HepG2 (cell line): ENCODE measurements around the gene TPGS1. TPM values are rescaled to one million over a fixed set of nuclear protein-coding genes. Genes with fewer than 3 reads are reported as not detected.

Experiments
- ATF1 ChIP-seq: IDR thresholded peaks from 2 replicates; pipeline ENCODE4 v1.6.1; 2016; ENCODE audit warnings: mild to moderate bottlenecking, control low read depth
- CSRNP1 ChIP-seq: sonication (generic); formaldehyde crosslinking; IDR thresholded peaks from 2 replicates; pipeline ENCODE4 v1.8.1; 2023; ENCODE audit warnings: mild to moderate bottlenecking, missing genetic modification reagents
- MTERF4 ChIP-seq: sonication (generic); formaldehyde crosslinking; IDR thresholded peaks from 2 replicates; pipeline ENCODE4 v1.8.0; 2023; ENCODE audit warnings: mild to moderate bottlenecking, missing genetic modification reagents
- NCOA2 ChIP-seq: sonication (generic); formaldehyde crosslinking; IDR thresholded peaks from 2 replicates; pipeline ENCODE4 v1.8.0; 2022; ENCODE audit warnings: inconsistent platforms
- PCBP2 ChIP-seq: fragments of 200-400 bp; formaldehyde crosslinking; optimal IDR thresholded peaks from 2 replicates; pipeline ENCODE3; 2018; ENCODE audit warnings: low read length, low read depth; ENCODE audit not compliant: poor library complexity, severe bottlenecking
- PRMT3 ChIP-seq: sonication (generic); formaldehyde crosslinking; IDR thresholded peaks from 2 replicates; pipeline ENCODE4 v1.8.1; 2022; ENCODE audit warnings: low read depth, mild to moderate bottlenecking, moderate library complexity, missing genetic modification reagents, borderline replicate concordance
- WIZ ChIP-seq: sonication (generic); formaldehyde crosslinking; IDR thresholded peaks from 2 replicates; pipeline ENCODE4 v1.5.1; 2020; ENCODE audit warnings: mild to moderate bottlenecking, missing genetic modification reagents
- ZBED4 ChIP-seq: sonication (generic); formaldehyde crosslinking; IDR thresholded peaks from 2 replicates; pipeline ENCODE4 v1.4.0; 2020; ENCODE audit warnings: missing genetic modification reagents, borderline replicate concordance
- ZBTB44 ChIP-seq: sonication (generic); formaldehyde crosslinking; IDR thresholded peaks from 2 replicates; pipeline ENCODE4 v1.4.0; 2020; ENCODE audit warnings: missing genetic modification reagents
- ZKSCAN1 ChIP-seq: fragments of 150-350 bp; IDR thresholded peaks from 2 replicates; pipeline ENCODE4 v1.6.1; 2014; ENCODE audit warnings: low read length
- ZNF329 ChIP-seq: sonication (generic); formaldehyde crosslinking; IDR thresholded peaks from 2 replicates; pipeline ENCODE4 v1.9.0; 2021; ENCODE audit warnings: low read depth, mild to moderate bottlenecking, missing genetic modification reagents
- ZNF7 ChIP-seq: IDR thresholded peaks from 2 replicates; pipeline ENCODE4 v1.6.1; 2016; ENCODE audit warnings: missing biosample characterization, missing genetic modification reagents
- polyA plus RNA-seq, 8 experiments: library from polyadenylated mRNA; depleted of rRNA in 3 of 8; stranded (reverse) in 7 of 8; unstranded in 1 of 8; fragments of >200 nt; fragmentation: Illumina TruSeq in 4 of 8; extraction: Trizol in 4 of 8; gene quantifications; 2 replicates each; pipeline versions ENCODE4 v1.2.1 to v1.2.3, GENCODE V29; 2011 to 2016; ENCODE audit warnings: low read depth in 4 of 8, missing spikeins in 1 of 8, mixed read lengths in 1 of 8; ENCODE audit not compliant: insufficient read depth in 1 of 8
- total RNA-seq, 5 experiments: library from RNA; depleted of rRNA; stranded (reverse); fragments of >200 nt; fragmentation: Illumina TruSeq; extraction: Trizol; gene quantifications; 2 replicates each; pipeline ENCODE4 v1.2.3, GENCODE V29; 2016; ENCODE audit warnings: low read depth in 1 of 5
- TF ChIP-seq, protein P1 (sequence below): sonication (generic); formaldehyde crosslinking; IDR thresholded peaks from 2 replicates; pipeline ENCODE4 v1.5.1; 2020; ENCODE audit warnings: mild to moderate bottlenecking, missing genetic modification reagents, borderline replicate concordance
- TF ChIP-seq, protein P2 (sequence below): sonication (generic); formaldehyde crosslinking; IDR thresholded peaks from 2 replicates; pipeline ENCODE4 v1.8.1; 2023; ENCODE audit warnings: missing genetic modification reagents, mild to moderate bottlenecking, borderline replicate concordance

The TPGS1 gene
- total and polyA plus RNA-seq, 2 of the 13 experiments (the other 11 are each of a cell fraction or from before 2014, with no cell fraction given) = 1.1 to 6.2 TPM

GRCh38 chr19:480016-480855 lies 27.1 kb upstream of the TPGS1 start (continued):
- TF ChIP-seq ZBED4 (CRISPR knock-in tag) (no peak), NCOA2 (no peak), ZNF329 (CRISPR knock-in tag) (no peak), ZKSCAN1 (no peak), ZBTB44 (CRISPR knock-in tag) (no peak), PCBP2 (peak; percentile 76), WIZ (CRISPR knock-in tag) (no peak), ATF1 (no peak), CSRNP1 (CRISPR knock-in tag) (no peak), ZNF7 (no peak), MTERF4 (no peak), PRMT3 (CRISPR knock-in tag) (no peak)
- TF ChIP-seq, protein P1, sequence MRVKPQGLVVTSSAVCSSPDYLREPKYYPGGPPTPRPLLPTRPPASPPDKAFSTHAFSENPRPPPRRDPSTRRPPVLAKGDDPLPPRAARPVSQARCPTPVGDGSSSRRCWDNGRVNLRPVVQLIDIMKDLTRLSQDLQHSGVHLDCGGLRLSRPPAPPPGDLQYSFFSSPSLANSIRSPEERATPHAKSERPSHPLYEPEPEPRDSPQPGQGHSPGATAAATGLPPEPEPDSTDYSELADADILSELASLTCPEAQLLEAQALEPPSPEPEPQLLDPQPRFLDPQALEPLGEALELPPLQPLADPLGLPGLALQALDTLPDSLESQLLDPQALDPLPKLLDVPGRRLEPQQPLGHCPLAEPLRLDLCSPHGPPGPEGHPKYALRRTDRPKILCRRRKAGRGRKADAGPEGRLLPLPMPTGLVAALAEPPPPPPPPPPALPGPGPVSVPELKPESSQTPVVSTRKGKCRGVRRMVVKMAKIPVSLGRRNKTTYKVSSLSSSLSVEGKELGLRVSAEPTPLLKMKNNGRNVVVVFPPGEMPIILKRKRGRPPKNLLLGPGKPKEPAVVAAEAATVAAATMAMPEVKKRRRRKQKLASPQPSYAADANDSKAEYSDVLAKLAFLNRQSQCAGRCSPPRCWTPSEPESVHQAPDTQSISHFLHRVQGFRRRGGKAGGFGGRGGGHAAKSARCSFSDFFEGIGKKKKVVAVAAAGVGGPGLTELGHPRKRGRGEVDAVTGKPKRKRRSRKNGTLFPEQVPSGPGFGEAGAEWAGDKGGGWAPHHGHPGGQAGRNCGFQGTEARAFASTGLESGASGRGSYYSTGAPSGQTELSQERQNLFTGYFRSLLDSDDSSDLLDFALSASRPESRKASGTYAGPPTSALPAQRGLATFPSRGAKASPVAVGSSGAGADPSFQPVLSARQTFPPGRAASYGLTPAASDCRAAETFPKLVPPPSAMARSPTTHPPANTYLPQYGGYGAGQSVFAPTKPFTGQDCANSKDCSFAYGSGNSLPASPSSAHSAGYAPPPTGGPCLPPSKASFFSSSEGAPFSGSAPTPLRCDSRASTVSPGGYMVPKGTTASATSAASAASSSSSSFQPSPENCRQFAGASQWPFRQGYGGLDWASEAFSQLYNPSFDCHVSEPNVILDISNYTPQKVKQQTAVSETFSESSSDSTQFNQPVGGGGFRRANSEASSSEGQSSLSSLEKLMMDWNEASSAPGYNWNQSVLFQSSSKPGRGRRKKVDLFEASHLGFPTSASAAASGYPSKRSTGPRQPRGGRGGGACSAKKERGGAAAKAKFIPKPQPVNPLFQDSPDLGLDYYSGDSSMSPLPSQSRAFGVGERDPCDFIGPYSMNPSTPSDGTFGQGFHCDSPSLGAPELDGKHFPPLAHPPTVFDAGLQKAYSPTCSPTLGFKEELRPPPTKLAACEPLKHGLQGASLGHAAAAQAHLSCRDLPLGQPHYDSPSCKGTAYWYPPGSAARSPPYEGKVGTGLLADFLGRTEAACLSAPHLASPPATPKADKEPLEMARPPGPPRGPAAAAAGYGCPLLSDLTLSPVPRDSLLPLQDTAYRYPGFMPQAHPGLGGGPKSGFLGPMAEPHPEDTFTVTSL (CRISPR knock-in tag) = no peak
- TF ChIP-seq, protein P2, sequence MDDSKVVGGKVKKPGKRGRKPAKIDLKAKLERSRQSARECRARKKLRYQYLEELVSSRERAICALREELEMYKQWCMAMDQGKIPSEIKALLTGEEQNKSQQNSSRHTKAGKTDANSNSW = no peak
